Omental fat pad (tissue), 4 donors: ENCODE measurements around the gene GLTPD2. TPM values are rescaled to one million over a fixed set of nuclear protein-coding genes. Genes with fewer than 3 reads are reported as not detected.

ENCODE experiments used
- ATAC-seq: fragments of 150-250 bp; one replicate; pipeline ENCODE4 v1.9.1; 2016; ENCODE audit warnings: mild to moderate bottlenecking, moderate library complexity; ENCODE audit not compliant: low FRiP score
- DNase-seq: peaks from one replicate; pipeline ENCODE4 v3.0.0-alpha.2; 2019; ENCODE audit warnings: low spot score
- total RNA-seq, 4 donors: library from RNA; depleted of rRNA; stranded (reverse); fragments of >200 nt; gene quantifications; one replicate each; pipeline ENCODE4 v1.1.0, GENCODE V29; 2016
- TF ChIP-seq, protein P1 (sequence below), 3 donors: fragments of 450-650 bp; IDR thresholded peaks; one replicate each; pipeline ENCODE4 v1.5.1; 2016 to 2017; ENCODE audit warnings: antibody characterized with exemption in 3 of 3, mild to moderate bottlenecking in 3 of 3, moderate library complexity in 2 of 3

The GLTPD2 gene
- total RNA-seq, 4 donors from 2014 or later, result not detected

GRCh38 chr17:4785311-4786105, 3.3 kb upstream of the GLTPD2 start:
- TF ChIP-seq, protein P1, sequence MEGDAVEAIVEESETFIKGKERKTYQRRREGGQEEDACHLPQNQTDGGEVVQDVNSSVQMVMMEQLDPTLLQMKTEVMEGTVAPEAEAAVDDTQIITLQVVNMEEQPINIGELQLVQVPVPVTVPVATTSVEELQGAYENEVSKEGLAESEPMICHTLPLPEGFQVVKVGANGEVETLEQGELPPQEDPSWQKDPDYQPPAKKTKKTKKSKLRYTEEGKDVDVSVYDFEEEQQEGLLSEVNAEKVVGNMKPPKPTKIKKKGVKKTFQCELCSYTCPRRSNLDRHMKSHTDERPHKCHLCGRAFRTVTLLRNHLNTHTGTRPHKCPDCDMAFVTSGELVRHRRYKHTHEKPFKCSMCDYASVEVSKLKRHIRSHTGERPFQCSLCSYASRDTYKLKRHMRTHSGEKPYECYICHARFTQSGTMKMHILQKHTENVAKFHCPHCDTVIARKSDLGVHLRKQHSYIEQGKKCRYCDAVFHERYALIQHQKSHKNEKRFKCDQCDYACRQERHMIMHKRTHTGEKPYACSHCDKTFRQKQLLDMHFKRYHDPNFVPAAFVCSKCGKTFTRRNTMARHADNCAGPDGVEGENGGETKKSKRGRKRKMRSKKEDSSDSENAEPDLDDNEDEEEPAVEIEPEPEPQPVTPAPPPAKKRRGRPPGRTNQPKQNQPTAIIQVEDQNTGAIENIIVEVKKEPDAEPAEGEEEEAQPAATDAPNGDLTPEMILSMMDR (IDR thresholded peaks at IDR 0.05), result no peak
- DNase-seq, result no peak
- no peak for ATAC-seq

- DNase-seq, result no peak
- TF ChIP-seq, protein P1 (IDR thresholded peaks at IDR 0.05), result no peak
- ATAC-seq, result no peak
Measured at GRCh38 chr17:4786106-4786511, 2.7 kb upstream of the GLTPD2 start, which contains the start of gene VMO1. Gene VMO1 (minus strand): TSS chr17:4786364. CDS start chr17:4786352, 12 bp downstream.

DNA sequence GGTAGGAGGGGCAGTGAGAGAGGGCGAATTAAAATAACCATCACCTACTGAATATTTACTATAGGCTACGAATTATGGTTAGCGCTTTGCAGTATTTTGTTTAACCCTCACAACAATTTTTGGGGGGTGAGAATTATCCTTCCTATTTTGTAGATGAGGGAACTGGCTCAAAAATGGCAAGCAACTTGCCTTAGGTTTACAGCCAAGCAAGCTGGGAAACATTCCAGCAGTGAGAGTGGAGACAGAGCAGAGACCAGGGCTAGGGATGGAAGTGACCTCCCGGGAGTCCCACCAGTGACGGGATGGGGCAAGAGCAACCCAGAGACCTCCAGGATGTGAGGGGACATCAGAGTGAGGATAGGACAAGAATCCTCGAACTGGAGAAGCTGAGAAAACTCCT, 2.2 kb upstream of the GLTPD2 start:
- no peak for ATAC-seq
- TF ChIP-seq, protein P1 (IDR thresholded peaks at IDR 0.05), result no peak
- no peak for DNase-seq

DNA sequence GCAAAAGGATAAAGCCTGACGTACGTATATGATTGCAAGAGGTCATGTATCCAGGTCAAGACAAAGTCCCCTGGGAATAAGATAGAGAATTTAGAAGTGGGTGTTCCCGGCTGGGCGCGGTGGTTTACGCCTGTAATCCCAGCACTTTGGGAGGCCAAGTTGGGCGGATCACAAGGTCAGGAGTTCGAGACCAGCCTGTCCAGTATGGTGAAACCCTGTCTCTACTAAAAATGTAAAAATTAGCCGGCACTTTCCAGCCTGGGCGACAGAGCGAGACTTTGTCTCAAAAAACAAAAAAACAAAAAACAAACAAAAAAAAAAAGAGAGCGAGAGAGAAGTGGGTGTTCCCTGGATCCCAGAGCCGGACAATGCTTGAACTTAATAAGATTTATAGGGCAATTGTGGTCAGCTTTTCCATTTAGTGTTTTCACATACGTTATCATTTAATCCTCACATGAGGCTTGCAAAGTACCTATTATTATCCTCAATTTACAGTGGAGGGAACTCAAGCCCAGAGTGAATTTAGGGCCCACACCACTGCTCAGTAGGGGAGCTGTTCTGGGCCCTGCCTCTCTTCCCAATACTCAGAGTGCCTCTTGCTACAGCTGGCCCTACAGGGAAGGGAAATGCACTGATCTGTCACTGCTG, 481 bp upstream of the GLTPD2 start:
- DNase-seq, result no peak
- no peak for ATAC-seq
- TF ChIP-seq, protein P1 (IDR thresholded peaks at IDR 0.05), result no peak

DNA sequence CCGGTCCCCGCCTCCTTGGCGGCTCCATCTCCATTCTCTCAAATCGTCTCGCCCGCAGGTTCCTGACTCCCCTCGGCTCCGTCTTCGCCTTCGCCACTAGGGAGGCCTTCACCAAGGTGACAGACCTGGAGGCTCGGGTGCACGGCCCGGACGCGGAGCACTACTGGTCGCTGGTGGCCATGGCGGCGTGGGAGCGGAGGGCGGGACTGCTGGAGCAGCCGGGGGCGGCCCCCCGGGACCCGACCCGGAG, 862 bp downstream of the GLTPD2 start:
- ATAC-seq, result no peak
- DNase-seq, result no peak
- TF ChIP-seq, protein P1 (IDR thresholded peaks at IDR 0.05), result no peak

DNA sequence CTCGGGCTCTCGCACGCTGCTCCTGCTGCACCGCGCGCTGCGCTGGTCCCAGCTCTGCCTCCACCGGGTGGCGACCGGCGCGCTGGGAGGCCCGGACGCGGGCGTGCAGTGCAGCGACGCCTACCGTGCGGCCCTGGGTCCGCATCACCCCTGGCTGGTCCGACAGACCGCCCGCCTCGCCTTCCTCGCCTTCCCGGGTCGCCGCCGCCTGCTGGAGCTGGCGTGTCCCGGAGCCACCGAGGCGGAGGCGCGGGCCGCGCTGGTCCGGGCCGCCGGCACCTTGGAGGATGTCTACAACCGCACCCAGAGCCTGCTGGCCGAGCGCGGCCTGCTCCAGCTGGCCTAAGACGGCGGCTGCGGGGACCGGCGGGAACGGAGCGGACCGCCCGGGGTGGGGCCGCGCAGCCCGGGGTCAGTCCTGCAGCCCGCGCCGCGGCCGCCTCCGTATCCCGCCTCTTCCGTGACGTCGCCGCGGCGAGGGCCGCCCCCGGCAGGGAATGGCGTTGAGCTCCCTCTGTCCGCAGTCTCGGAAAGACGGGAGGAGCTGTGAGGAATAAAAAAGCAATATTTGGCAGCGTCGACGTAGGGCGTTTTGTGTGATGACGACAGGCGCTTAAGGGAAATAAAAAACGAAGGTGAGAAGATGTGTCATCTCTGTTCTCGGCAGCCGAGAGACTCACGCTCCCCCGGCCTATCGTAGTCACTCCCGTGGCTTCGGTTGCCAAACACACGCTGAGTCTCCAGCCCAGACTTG, 1.4 kb downstream of the GLTPD2 start:
- TF ChIP-seq, protein P1 (IDR thresholded peaks at IDR 0.05), result peak in 1 of 3 donors; percentile 2
- ATAC-seq (peak; percentile 95), DNase-seq (peak; percentile 65)
